Liver (tissue), 9 donors: ENCODE data around the gene ATP10A. TPM values are rescaled to one million over a fixed set of nuclear protein-coding genes. Genes with fewer than 3 reads are reported as not detected.

Source experiments
- DNase-seq: peaks from one replicate; pipeline ENCODE4 v3.0.0-alpha.2; 2017; ENCODE audit warnings: low spot score
- H3K27ac ChIP-seq, 2 donors: one replicate each; pipeline ENCODE4 v1.7.0; 2013; ENCODE audit warnings: inconsistent platforms in 2 of 2, low read length in 2 of 2, control low read depth in 1 of 2, low read depth in 1 of 2, mild to moderate bottlenecking in 1 of 2
- H3K27me3 ChIP-seq, 4 donors: one replicate each; pipeline versions ENCODE4 v1.6.1 to v1.7.0; 2013; ENCODE audit warnings: low read length in 3 of 4, inconsistent platforms in 1 of 4, mild to moderate bottlenecking in 1 of 4, moderate library complexity in 1 of 4; ENCODE audit not compliant: control insufficient read depth in 4 of 4, insufficient read depth in 4 of 4
- H3K36me3 ChIP-seq, 4 donors: one replicate each; pipeline versions ENCODE4 v1.6.1 to v1.7.0; 2013; ENCODE audit warnings: low read length in 3 of 4, mild to moderate bottlenecking in 3 of 4, low read depth in 1 of 4, moderate library complexity in 1 of 4; ENCODE audit not compliant: control insufficient read depth in 4 of 4, insufficient read depth in 3 of 4
- H3K4me1 ChIP-seq, 4 donors: one replicate each; pipeline versions ENCODE4 v1.6.1 to v1.7.0; 2013; ENCODE audit warnings: low read length in 3 of 4, mild to moderate bottlenecking in 3 of 4, moderate library complexity in 1 of 4; ENCODE audit not compliant: control insufficient read depth in 4 of 4, insufficient read depth in 4 of 4
- H3K4me3 ChIP-seq, 3 donors: one replicate each; pipeline versions ENCODE4 v1.6.1 to v1.7.0; 2013; ENCODE audit warnings: low read length in 3 of 3, control low read depth in 1 of 3, low read depth in 1 of 3, mild to moderate bottlenecking in 1 of 3
- H3K9ac ChIP-seq, 2 donors: one replicate each; pipeline ENCODE4 v1.7.0; 2013; ENCODE audit warnings: low read length in 2 of 2, mild to moderate bottlenecking in 2 of 2, moderate library complexity in 2 of 2, control low read depth in 1 of 2, low read depth in 1 of 2
- H3K9me3 ChIP-seq, 4 donors: one replicate each; pipeline versions ENCODE4 v1.6.1 to v1.7.0; 2013; ENCODE audit warnings: low read length in 3 of 4; ENCODE audit not compliant: control insufficient read depth in 4 of 4
- ATF3 ChIP-seq: IDR thresholded peaks from 2 replicates; pipeline ENCODE4 v1.6.1; 2016; ENCODE audit warnings: antibody characterized with exemption
- CTCF ChIP-seq: fragments of 150-350 bp; IDR thresholded peaks from 2 replicates; pipeline ENCODE4 v1.5.1; 2017; ENCODE audit warnings: improper control_type of control experiment, low read depth, low read length; ENCODE audit not compliant: missing input control
- EGR1 ChIP-seq, 2 donors: IDR thresholded peaks; 2 replicates each; pipeline ENCODE4 v1.6.1; 2016 to 2018; ENCODE audit warnings: antibody characterized with exemption in 2 of 2, low read depth in 2 of 2
- FOXA1 ChIP-seq: IDR thresholded peaks from 2 replicates; pipeline ENCODE4 v1.6.1; 2016; ENCODE audit warnings: antibody characterized with exemption
- FOXA2 ChIP-seq: IDR thresholded peaks from 2 replicates; pipeline ENCODE4 v1.6.1; 2016; ENCODE audit warnings: antibody characterized with exemption
- GABPA ChIP-seq, 2 donors: IDR thresholded peaks in 1 of 2; conservative IDR thresholded peaks in 1 of 2; 2 replicates each; pipeline ENCODE4 v1.6.1; 2016; ENCODE audit warnings: antibody characterized with exemption in 2 of 2, mild to moderate bottlenecking in 1 of 2, moderate library complexity in 1 of 2
- HNF4A ChIP-seq, 2 donors: conservative IDR thresholded peaks; 2 replicates each; pipeline ENCODE4 v1.6.1; 2016; ENCODE audit warnings: antibody characterized with exemption in 2 of 2, mild to moderate bottlenecking in 2 of 2
- HNF4G ChIP-seq: IDR thresholded peaks from 2 replicates; pipeline ENCODE4 v1.6.1; 2016; ENCODE audit warnings: antibody characterized with exemption
- JUND ChIP-seq, 2 donors: IDR thresholded peaks; 2 replicates each; pipeline ENCODE4 v1.6.1; 2016; ENCODE audit warnings: antibody characterized with exemption in 2 of 2
- NR2F2 ChIP-seq: IDR thresholded peaks from 2 replicates; pipeline ENCODE4 v1.6.1; 2016; ENCODE audit warnings: antibody characterized with exemption
- RAD21 ChIP-seq, 2 donors: IDR thresholded peaks; 2 replicates each; pipeline ENCODE4 v1.6.1; 2016; ENCODE audit warnings: antibody characterized with exemption in 2 of 2, mild to moderate bottlenecking in 2 of 2
- REST ChIP-seq: IDR thresholded peaks from 2 replicates; pipeline ENCODE4 v1.6.1; 2016; ENCODE audit warnings: antibody characterized with exemption, mild to moderate bottlenecking
- SP1 ChIP-seq: IDR thresholded peaks from 2 replicates; pipeline ENCODE4 v1.6.1; 2018; ENCODE audit warnings: antibody characterized with exemption, mild to moderate bottlenecking
- TAF1 ChIP-seq: conservative IDR thresholded peaks from 2 replicates; pipeline ENCODE4 v1.6.1; 2016; ENCODE audit warnings: antibody characterized with exemption, mild to moderate bottlenecking
- YY1 ChIP-seq: IDR thresholded peaks from 2 replicates; pipeline ENCODE4 v1.6.1; 2016; ENCODE audit warnings: antibody characterized with exemption, mild to moderate bottlenecking
- WGBS: extraction: QIAGEN DNeasy Blood & Tissue Kit; methylation state at CpG from one replicate; pipeline ENCODE4 v1.1.7; 2013; 5-methylcytosine and 5-hydroxymethylcytosine counted together
- polyA plus RNA-seq, 2 donors: library from polyadenylated mRNA; stranded (reverse) in 1 of 2; unstranded in 1 of 2; fragments of 200-250 nt in 1 of 2; fragments of >200 nt in 1 of 2; fragmentation: Nextera tagmentation in 1 of 2; extraction: Ambion mirVana in 1 of 2; gene quantifications; one replicate each; pipeline versions ENCODE4 v1.2.1 to v1.2.3, GENCODE V29; 2013 to 2015
- total RNA-seq, 2 donors: library from RNA; depleted of rRNA; stranded (reverse); fragments of >200 nt; gene quantifications; one replicate each; pipeline ENCODE4 v1.2.3, GENCODE V29; 2014
- donor health status: healthy.
- donor health status: healthy.
- donor health status: healthy.
- donor health status: healthy.
- donor health status: healthy.

ATP10A gene
- total and polyA plus RNA-seq, 4 donors: 0.22 to 1.8 (median 0.39) TPM

GRCh38 chr15:25673972-25674371 is 189.2 kb downstream of the ATP10A start:
- no peak overlapping the region for H3K27ac ChIP-seq
- WGBS: 89% methylated on average over 8 of the region's 8 CpGs
- no peaks in the 10 kb centered on the region for H3K9me3 ChIP-seq
- no peak overlapping the region for H3K4me3 ChIP-seq
- no peaks in the 10 kb centered on the region for H3K4me1 ChIP-seq
- TF ChIP-seq EGR1 (IDR thresholded peaks at IDR 0.05; ENCODE audit: low read depth in 2 of 2): no peak
- TF ChIP-seq SP1: no peak
- TF ChIP-seq TAF1: no peak
- DNase-seq: no peak
- H3K36me3 ChIP-seq: no peaks in the 10 kb centered on the region
- peaks cover 0 to 3% (median 0%) of the 10 kb centered on the region in 4 donors for H3K27me3 ChIP-seq
- no peak overlapping the region for H3K9ac ChIP-seq

- WGBS: 86% methylated on average over 9 of the region's 9 CpGs
- no peaks in the 10 kb centered on the region for H3K9me3 ChIP-seq
- H3K9ac ChIP-seq: no peak overlapping the region
- H3K27ac ChIP-seq: no peak overlapping the region
- no peak for DNase-seq
- no peak for TF ChIP-seq EGR1 (IDR thresholded peaks at IDR 0.05; ENCODE audit: low read depth in 2 of 2)
- no peak for TF ChIP-seq HNF4A (conservative IDR thresholded peaks at IDR 0.05)
- TF ChIP-seq JUND (IDR thresholded peaks at IDR 0.05): no peak
- TF ChIP-seq REST: no peak
- TF ChIP-seq NR2F2: no peak
- TF ChIP-seq YY1: no peak
- no peak for TF ChIP-seq FOXA1
- TF ChIP-seq HNF4G: no peak
- no peak for TF ChIP-seq FOXA2
- no peak for TF ChIP-seq GABPA (IDR thresholded peaks at IDR 0.05 in 1 of 2, conservative IDR thresholded peaks at IDR 0.05 in 1 of 2)
- no peak for TF ChIP-seq TAF1
- no peak for TF ChIP-seq ATF3
- no peak for TF ChIP-seq RAD21 (IDR thresholded peaks at IDR 0.05)
- TF ChIP-seq CTCF: no peak
- no peak overlapping the region for H3K4me3 ChIP-seq
- H3K27me3 ChIP-seq: peaks cover 0 to 3% (median 0%) of the 10 kb centered on the region in 4 donors
- no peaks in the 10 kb centered on the region for H3K36me3 ChIP-seq
- H3K4me1 ChIP-seq: no peaks in the 10 kb centered on the region
These were observed 189.8 kb downstream of the ATP10A start for GRCh38 chr15:25673351-25673750.
